Osteocyte (in vitro differentiated cells): ENCODE data around the gene FAHD1. TPM values are rescaled to one million over a fixed set of nuclear protein-coding genes. Genes with fewer than 3 reads are reported as not detected.
A peak's percentile ranks its signal among the peaks of the same experiment; 100 is the strongest.

Experiments used
- DNase-seq: peaks from one replicate; pipeline ENCODE4 v3.0.0; 2021; ENCODE audit warnings: mixed read lengths; ENCODE audit not compliant: unreplicated experiment; ENCODE audit errors: extremely low spot score
- H3K27ac Mint-ChIP-seq: one replicate; pipeline ENCODE4 v1.8.0; 2021; ENCODE audit warnings: mild to moderate bottlenecking, mixed read lengths; ENCODE audit not compliant: unreplicated experiment
- H3K27me3 Mint-ChIP-seq: one replicate; pipeline ENCODE4 v1.8.0; 2021; ENCODE audit warnings: mixed read lengths; ENCODE audit not compliant: unreplicated experiment
- H3K36me3 Mint-ChIP-seq: one replicate; pipeline ENCODE4 v1.8.0; 2021; ENCODE audit warnings: mixed read lengths; ENCODE audit not compliant: unreplicated experiment
- H3K4me1 Mint-ChIP-seq: one replicate; pipeline ENCODE4 v1.8.0; 2021; ENCODE audit warnings: mixed read lengths; ENCODE audit not compliant: unreplicated experiment
- H3K4me3 Mint-ChIP-seq: one replicate; pipeline ENCODE4 v1.8.0; 2021; ENCODE audit warnings: mild to moderate bottlenecking, moderate library complexity, mixed read lengths; ENCODE audit not compliant: unreplicated experiment
- H3K9me3 Mint-ChIP-seq: one replicate; pipeline ENCODE4 v1.8.0; 2021; ENCODE audit warnings: mixed read lengths; ENCODE audit not compliant: unreplicated experiment
- CTCF ChIP-seq: fragments of 200-600 bp; sonication (generic); IDR thresholded peaks from 2 replicates; pipeline ENCODE4 v1.5.0; 2021; ENCODE audit warnings: antibody characterized with exemption, mild to moderate bottlenecking, moderate library complexity
- total RNA-seq: library from RNA; stranded (reverse); gene quantifications from 2 replicates; pipeline ENCODE4 v1.2.1, GENCODE V29; 2021

The FAHD1 gene
- total RNA-seq, 1 donor from 2014 or later: 25.9 TPM

GRCh38 chr16:1810536-1810935 is 16.5 kb upstream of the FAHD1 start:
- no peaks in the 10 kb centered on the region for H3K27me3 Mint-ChIP-seq
- H3K4me3 Mint-ChIP-seq: no peak overlapping the region
- no peaks in the 10 kb centered on the region for H3K9me3 Mint-ChIP-seq
- no peak overlapping the region for H3K27ac Mint-ChIP-seq
- no peak for TF ChIP-seq CTCF
- H3K4me1 Mint-ChIP-seq: peaks cover 10% of the 10 kb centered on the region
- H3K36me3 Mint-ChIP-seq: peaks cover 20% of the 10 kb centered on the region
- no peak for DNase-seq

- Mint-ChIP-seq H3K4me1 (peaks cover 10% of the 10 kb centered on the region), H3K36me3 (peaks cover 13% of the 10 kb centered on the region), H3K27ac (peak overlapping the region; percentile 48), H3K4me3 (no peak overlapping the region), H3K9me3 (no peaks in the 10 kb centered on the region), H3K27me3 (no peaks in the 10 kb centered on the region)
- DNase-seq: peak; percentile 89
- peak; percentile 62 for TF ChIP-seq CTCF
Measured at GRCh38 chr16:1812732-1813163, 14.3 kb upstream of the FAHD1 start.

- Mint-ChIP-seq H3K27me3 (no peaks in the 10 kb centered on the region), H3K36me3 (peaks cover 13% of the 10 kb centered on the region), H3K27ac (no peak overlapping the region), H3K4me1 (peaks cover 10% of the 10 kb centered on the region), H3K4me3 (no peak overlapping the region), H3K9me3 (no peaks in the 10 kb centered on the region)
- no peak for TF ChIP-seq CTCF
- no peak for DNase-seq
Measured at GRCh38 chr16:1815461-1815860, 11.5 kb upstream of the FAHD1 start.

GRCh38 chr16:1816396-1817275 is 10.4 kb upstream of the FAHD1 start:
- H3K4me1 Mint-ChIP-seq: peaks cover 10% of the 10 kb centered on the region
- H3K36me3 Mint-ChIP-seq: peaks cover 13% of the 10 kb centered on the region
- no peaks in the 10 kb centered on the region for H3K27me3 Mint-ChIP-seq
- H3K4me3 Mint-ChIP-seq: no peak overlapping the region
- TF ChIP-seq CTCF: no peak
- H3K27ac Mint-ChIP-seq: no peak overlapping the region
- no peak for DNase-seq
- no peaks in the 10 kb centered on the region for H3K9me3 Mint-ChIP-seq

- H3K27me3 Mint-ChIP-seq: no peaks in the 10 kb centered on the region
- H3K4me3 Mint-ChIP-seq: no peak overlapping the region
- no peaks in the 10 kb centered on the region for H3K9me3 Mint-ChIP-seq
- peaks cover 10% of the 10 kb centered on the region for H3K4me1 Mint-ChIP-seq
- no peak for TF ChIP-seq CTCF
- DNase-seq: no peak
- H3K27ac Mint-ChIP-seq: no peak overlapping the region
- H3K36me3 Mint-ChIP-seq: peaks cover 13% of the 10 kb centered on the region
Measured at GRCh38 chr16:1817276-1817589, 9.8 kb upstream of the FAHD1 start.
